ENCODE results near the gene SURF4. TPM values are rescaled to one million over a fixed set of nuclear protein-coding genes. Genes with fewer than 3 reads are reported as not detected.
A peak's percentile ranks its signal among the peaks of the same experiment; 100 is the strongest.

SURF4 gene
- total RNA-seq, 1 donor from 2014 or later: 126 TPM

DNA sequence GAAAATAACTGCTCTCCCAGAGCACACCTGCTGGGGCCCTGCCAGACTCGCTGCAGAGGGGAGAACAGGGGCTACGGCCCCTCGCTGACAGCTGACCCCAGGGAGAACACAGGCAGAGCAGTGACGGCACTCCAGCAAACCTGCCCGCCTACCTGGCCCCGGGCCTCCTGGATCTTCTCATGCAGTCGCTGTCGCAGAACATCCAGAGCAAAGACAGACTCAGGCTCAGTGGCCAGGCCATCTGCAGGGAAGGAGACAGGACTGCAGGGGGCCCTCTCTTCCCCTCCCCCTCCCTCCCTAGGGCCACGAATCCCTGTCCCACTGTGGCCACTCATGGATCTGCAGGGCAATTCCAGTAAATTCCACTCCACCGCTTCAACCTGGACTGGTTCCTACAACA, 42.3 kb downstream of the SURF4 start:
- ATAC-seq (no peak), DNase-seq (peak; percentile 44)
- Histone ChIP-seq H3K9me3 (no peaks in the 10 kb centered on the region), H3K4me1 (peaks cover 21% of the 10 kb centered on the region), H3K36me3 (peaks cover 48% of the 10 kb centered on the region), H3K4me3 (no peak overlapping the region), H3K27ac (no peak overlapping the region), H3K27me3 (ENCODE audit: low read depth) (no peaks in the 10 kb centered on the region)
- no peak for TF ChIP-seq CTCF (IDR thresholded peaks at IDR 0.05)
- intact Hi-C loops (cut with DNase I): no loop called here

DNA sequence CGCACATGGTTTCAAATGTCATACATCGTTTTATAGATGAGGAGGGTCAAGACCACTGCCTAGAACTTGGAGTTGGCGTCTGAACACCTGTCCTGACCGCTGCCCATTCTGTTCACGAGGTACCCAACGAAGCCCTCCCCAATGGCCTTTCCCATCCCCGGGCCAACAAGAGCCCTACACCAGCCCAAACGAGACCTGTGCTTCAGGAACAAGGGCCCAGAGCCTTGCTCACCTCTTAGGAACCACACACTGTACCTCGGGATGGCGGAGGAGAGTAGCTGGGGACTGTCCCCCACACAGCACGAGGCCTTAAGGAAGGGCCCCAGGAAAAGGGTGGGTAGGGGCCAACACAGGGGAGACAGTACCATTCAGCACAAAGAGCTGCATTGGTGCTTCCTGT, 42.8 kb downstream of the SURF4 start:
- no peaks in the 10 kb centered on the region for H3K27me3 ChIP-seq (ENCODE audit: low read depth)
- ATAC-seq: no peak
- TF ChIP-seq CTCF (IDR thresholded peaks at IDR 0.05): no peak
- peaks cover 48% of the 10 kb centered on the region for H3K36me3 ChIP-seq
- DNase-seq: no peak
- no peaks in the 10 kb centered on the region for H3K9me3 ChIP-seq
- peaks cover 21% of the 10 kb centered on the region for H3K4me1 ChIP-seq
- intact Hi-C loops (cut with DNase I): no loop called here
- no peak overlapping the region for H3K27ac ChIP-seq
- no peak overlapping the region for H3K4me3 ChIP-seq

DNA sequence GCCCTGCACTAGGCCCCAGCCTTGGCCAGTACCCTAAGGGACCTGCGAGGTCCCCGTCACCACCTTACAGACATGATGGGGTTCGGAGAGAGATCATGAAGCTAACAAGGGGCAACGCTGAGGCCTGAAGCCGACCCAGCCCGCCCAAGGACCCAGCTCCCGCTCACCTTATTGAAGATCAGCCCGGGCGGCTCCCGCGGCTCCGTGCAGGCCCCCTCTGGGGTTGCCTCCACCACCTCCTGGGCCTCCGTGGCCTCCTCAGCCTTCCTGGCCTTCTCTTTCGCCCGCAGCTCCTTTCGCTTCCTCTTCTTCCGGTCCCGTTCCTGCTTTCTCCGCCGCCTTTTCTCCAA, 43.5 kb downstream of the SURF4 start:
- Histone ChIP-seq H3K4me3 (no peak overlapping the region), H3K27ac (no peak overlapping the region), H3K36me3 (peaks cover 48% of the 10 kb centered on the region), H3K27me3 (ENCODE audit: low read depth) (no peaks in the 10 kb centered on the region), H3K4me1 (peaks cover 21% of the 10 kb centered on the region), H3K9me3 (no peaks in the 10 kb centered on the region)
- intact Hi-C loops (cut with DNase I): no loop called here
- no peak for TF ChIP-seq CTCF (IDR thresholded peaks at IDR 0.05)
- DNase-seq (no peak), ATAC-seq (no peak)

DNA sequence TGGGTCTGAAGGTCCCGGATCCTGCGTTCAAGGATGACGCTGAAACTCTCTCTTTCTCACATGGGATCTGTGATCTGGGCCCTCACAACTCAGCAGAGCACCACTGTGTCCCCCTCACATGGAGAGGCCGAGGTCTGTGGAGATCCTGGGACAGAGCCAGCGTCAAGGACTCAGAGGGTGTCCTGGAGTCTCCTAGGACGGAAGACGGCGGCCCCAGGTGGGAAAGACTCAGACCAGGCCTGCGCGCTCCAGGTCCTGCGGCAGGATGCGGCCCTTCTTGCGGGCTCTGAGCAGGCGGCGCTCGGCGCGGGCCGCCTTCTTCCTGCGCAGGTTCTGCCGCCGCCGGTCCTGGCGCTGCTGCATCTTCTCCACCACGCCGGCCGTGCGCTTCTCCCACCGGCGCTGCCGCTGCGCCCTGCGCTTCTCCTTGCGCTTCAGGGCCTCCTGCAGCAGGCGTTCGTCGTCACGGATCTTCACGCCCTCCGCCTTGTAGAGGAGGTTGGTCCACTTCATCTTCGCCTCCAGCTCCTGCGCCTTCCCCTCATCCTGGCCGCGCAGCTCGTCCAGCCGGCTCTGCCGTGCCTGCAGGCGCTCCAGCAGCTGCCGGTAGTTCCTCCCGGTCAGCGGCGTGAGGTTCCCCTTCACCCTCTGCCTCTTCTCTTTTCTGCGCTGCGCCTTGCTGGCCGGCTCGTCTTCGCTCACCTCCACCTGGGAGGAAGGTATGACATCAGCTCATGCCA, 44.0 kb downstream of the SURF4 start:
- no peak overlapping the region for H3K27ac ChIP-seq
- DNase-seq (peak; percentile 44), ATAC-seq (no peak)
- peaks cover 48% of the 10 kb centered on the region for H3K36me3 ChIP-seq
- no peaks in the 10 kb centered on the region for H3K9me3 ChIP-seq
- H3K4me1 ChIP-seq: peaks cover 20% of the 10 kb centered on the region
- intact Hi-C loops (cut with DNase I): no loop called here
- H3K4me3 ChIP-seq: no peak overlapping the region
- no peaks in the 10 kb centered on the region for H3K27me3 ChIP-seq (ENCODE audit: low read depth)
- TF ChIP-seq CTCF (IDR thresholded peaks at IDR 0.05): no peak

DNA sequence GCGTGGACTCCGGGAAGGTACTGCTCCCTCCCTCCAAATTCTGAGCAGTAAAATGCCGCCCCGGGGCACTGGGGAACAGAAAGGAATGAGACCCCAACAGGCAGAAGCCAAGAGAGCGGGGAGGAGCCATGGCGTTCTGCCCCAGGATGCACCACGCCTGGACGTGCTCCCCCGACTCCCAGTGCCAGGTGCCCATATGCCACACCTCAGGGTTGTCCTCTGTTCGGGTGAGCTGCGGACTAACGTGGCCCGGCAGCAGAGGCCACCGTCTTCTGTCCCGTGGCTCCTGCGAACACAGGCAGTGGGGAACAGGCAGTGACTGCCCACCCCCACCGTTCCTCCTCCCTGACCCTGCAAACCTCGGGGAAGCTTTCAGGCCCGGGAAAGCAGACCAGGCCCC, 44.6 kb downstream of the SURF4 start:
- no peaks in the 10 kb centered on the region for H3K9me3 ChIP-seq
- DNase-seq (no peak), ATAC-seq (no peak)
- H3K4me3 ChIP-seq: no peak overlapping the region
- peaks cover 48% of the 10 kb centered on the region for H3K36me3 ChIP-seq
- H3K27ac ChIP-seq: no peak overlapping the region
- no peak for TF ChIP-seq CTCF (IDR thresholded peaks at IDR 0.05)
- intact Hi-C loops (cut with DNase I): no loop called here
- H3K4me1 ChIP-seq: peaks cover 14% of the 10 kb centered on the region
- H3K27me3 ChIP-seq (ENCODE audit: low read depth): no peaks in the 10 kb centered on the region

Measured in lower lobe of right lung (tissue), 2 donors.